IMR-90 (cell line): ENCODE results near the gene LFNG. TPM values are rescaled to one million over a fixed set of nuclear protein-coding genes. Genes with fewer than 3 reads are reported as not detected.

ENCODE experiments used
- microRNA-seq, 2 experiments: library from miRNA; stranded (forward) in 1 of 2; unstranded in 1 of 2; fragments of 10-50 nt in 1 of 2; fragments of <30 nt in 1 of 2; gene quantifications in 1 of 2; microRNA quantifications in 1 of 2; one replicate each; pipeline versions ENCODE3 to v1.1.0; 2013 to 2020; ENCODE audit not compliant: insufficient read depth in 1 of 2, insufficient read length in 1 of 2, unreplicated experiment in 1 of 2
- polyA plus RNA-seq, 3 experiments: library from polyadenylated mRNA; depleted of rRNA; stranded (reverse); fragments of >200 nt; gene quantifications; 2 replicates each; pipeline ENCODE4 v1.2.3, GENCODE V29; 2012; ENCODE audit warnings: low replicate concordance in 1 of 3
- small RNA-seq, 5 experiments: library from RNA; depleted of rRNA; stranded (forward); fragments of <200 nt; gene quantifications; one replicate each; pipeline ENCODE3, GENCODE V24; 2012
- total RNA-seq: library from RNA; depleted of rRNA; stranded (reverse); fragments of >200 nt; gene quantifications from 2 replicates; pipeline ENCODE4 v1.2.3, GENCODE V29; 2012; rRNA removed

LFNG gene
- total and polyA plus RNA-seq, 2 of the 4 experiments (the other 2 are of a cell fraction) = 1.8 to 5.1 TPM

Small RNAs within 50 kb of the gene (microRNA-seq; reads per million reads assigned to microRNA genes)
- gene MIR4648 = 0 reads per million in 2 experiments

Small RNAs within 50 kb of the gene (small RNA-seq; reads per million reads assigned to genes)
- gene MIR4648 = 0 reads per million in 5 experiments

Other genes starting within 250 kb of the LFNG start
- 7.7 and 8.6 TPM in 2 replicates for gene SNX8, start 205.3 kb upstream of the LFNG start, total RNA-seq
- 55.9 and 65.0 TPM in 2 replicates for gene SNX8, start 205.3 kb upstream of the LFNG start, polyA plus RNA-seq (2012; rRNA removed)
- gene EIF3B, start 164.9 kb upstream of the LFNG start, total RNA-seq = 201 and 211 TPM in 2 replicates
- gene EIF3B, start 164.9 kb upstream of the LFNG start, polyA plus RNA-seq (2012; rRNA removed) = 105 and 107 TPM in 2 replicates
- gene CHST12, start 116.2 kb upstream of the LFNG start, total RNA-seq = 3.8 and 4.7 TPM in 2 replicates
- gene CHST12, start 116.2 kb upstream of the LFNG start, polyA plus RNA-seq (2012; rRNA removed) = 27.0 and 31.6 TPM in 2 replicates
- gene GRIFIN, start 43.4 kb upstream of the LFNG start, total RNA-seq = not detected in 2 replicates
- gene GRIFIN, start 43.4 kb upstream of the LFNG start, polyA plus RNA-seq (2012; rRNA removed) = not detected in 2 replicates
- gene BRAT1, start 35.8 kb downstream of the LFNG start, total RNA-seq = 5.8 and 6.8 TPM in 2 replicates
- 21.9 and 27.5 TPM in 2 replicates for gene BRAT1, start 35.8 kb downstream of the LFNG start, polyA plus RNA-seq (2012; rRNA removed)
- 5.0 and 6.7 TPM in 2 replicates for gene IQCE, start 39.2 kb downstream of the LFNG start, total RNA-seq
- gene IQCE, start 39.2 kb downstream of the LFNG start, polyA plus RNA-seq (2012; rRNA removed) = 6.3 and 8.1 TPM in 2 replicates
- gene TTYH3, start 112.2 kb downstream of the LFNG start, total RNA-seq = 5.6 and 6.1 TPM in 2 replicates
- gene TTYH3, start 112.2 kb downstream of the LFNG start, polyA plus RNA-seq (2012; rRNA removed) = 82.6 and 106 TPM in 2 replicates
- gene AMZ1, start 168.4 kb downstream of the LFNG start, total RNA-seq = 0.54 and 0.83 TPM in 2 replicates
- gene AMZ1, start 168.4 kb downstream of the LFNG start, polyA plus RNA-seq (2012; rRNA removed) = 1.6 and 2.7 TPM in 2 replicates